HG03558 (cell line): ENCODE measurements around the gene UBE3B.

ENCODE experiments used
- ATAC-seq: cut with Tn5 transposase; IDR thresholded peaks from one replicate; pipeline ENCODE4 v1.9.1; 2021; ENCODE audit warnings: moderate number of reproducible peaks; ENCODE audit not compliant: unreplicated experiment; ENCODE audit errors: extremely low read depth

The UBE3B gene

GRCh38 chr12:109448707-109449390, 28.6 kb upstream of the UBE3B start:
- no peak for ATAC-seq

GRCh38 chr12:109449845-109450532, 27.4 kb upstream of the UBE3B start:
- no peak for ATAC-seq

- no peak for ATAC-seq
Measured at GRCh38 chr12:109450980-109451379, 26.5 kb upstream of the UBE3B start.

- ATAC-seq: no peak
Measured at GRCh38 chr12:109451400-109451799, 26.0 kb upstream of the UBE3B start.

- no peak for ATAC-seq
Measured at GRCh38 chr12:109452489-109452888, 24.9 kb upstream of the UBE3B start.

GRCh38 chr12:109455706-109456105, 21.7 kb upstream of the UBE3B start:
- ATAC-seq: no peak

- ATAC-seq: no peak
Measured at GRCh38 chr12:109458086-109458485, 19.3 kb upstream of the UBE3B start.

- no peak for ATAC-seq
Measured at GRCh38 chr12:109458771-109459208, 18.6 kb upstream of the UBE3B start.

- no peak for ATAC-seq
Measured at GRCh38 chr12:109459247-109459646, 18.2 kb upstream of the UBE3B start.

- no peak for ATAC-seq
Measured at GRCh38 chr12:109460538-109460937, 16.9 kb upstream of the UBE3B start.

GRCh38 chr12:109461049-109461845, 16.2 kb upstream of the UBE3B start:
- no peak for ATAC-seq

GRCh38 chr12:109461846-109462756, 15.3 kb upstream of the UBE3B start:
- no peak for ATAC-seq

- ATAC-seq: no peak
Measured at GRCh38 chr12:109462868-109463692, 14.4 kb upstream of the UBE3B start.

- no peak for ATAC-seq
Measured at GRCh38 chr12:109463756-109464155, 13.7 kb upstream of the UBE3B start.

GRCh38 chr12:109464642-109465351, 12.6 kb upstream of the UBE3B start:
- ATAC-seq: no peak

- no peak for ATAC-seq
Measured at GRCh38 chr12:109466305-109466704, 11.1 kb upstream of the UBE3B start.

- no peak for ATAC-seq
Measured at GRCh38 chr12:109466821-109467220, 10.6 kb upstream of the UBE3B start.

- ATAC-seq: no peak
Measured at GRCh38 chr12:109467978-109468676, 9.3 kb upstream of the UBE3B start.
